Tibial nerve (tissue), 4 donors: ENCODE results near the gene RALY. TPM values are rescaled to one million over a fixed set of nuclear protein-coding genes. Genes with fewer than 3 reads are reported as not detected.

Experiments used
- DNase-seq, 2 donors: peaks; one replicate each; pipeline ENCODE4 v3.0.0-alpha.2; 2019; ENCODE audit warnings: low spot score in 2 of 2
- H3K27ac ChIP-seq, 4 donors: fragments of 200-600 bp; sonication (generic) in 3 of 4; one replicate each; pipeline ENCODE4 v1.5.1; 2017 to 2019; ENCODE audit warnings: mild to moderate bottlenecking in 1 of 4
- H3K27me3 ChIP-seq, 2 donors: fragments of 200-600 bp; sonication (generic) in 1 of 2; one replicate each; pipeline versions ENCODE4 v1.5.1 to v1.6.0; 2017 to 2019
- H3K36me3 ChIP-seq, 3 donors: fragments of 200-600 bp; sonication (generic); one replicate each; pipeline ENCODE4 v1.5.1; 2018 to 2019
- H3K4me1 ChIP-seq, 4 donors: fragments of 200-600 bp; sonication (generic) in 3 of 4; one replicate each; pipeline ENCODE4 v1.5.1; 2017 to 2019
- H3K4me3 ChIP-seq, 4 donors: fragments of 200-600 bp; sonication (generic) in 3 of 4; one replicate each; pipeline ENCODE4 v1.5.1; 2017 to 2019; ENCODE audit warnings: mild to moderate bottlenecking in 1 of 4, moderate library complexity in 1 of 4
- H3K9me3 ChIP-seq, 4 donors: fragments of 200-600 bp; sonication (generic) in 3 of 4; one replicate each; pipeline ENCODE4 v1.5.1; 2017 to 2019
- EP300 ChIP-seq, 2 donors: sonication (generic); formaldehyde crosslinking; IDR thresholded peaks; one replicate each; pipeline ENCODE4 v1.6.1; 2017; ENCODE audit warnings: antibody characterized with exemption in 2 of 2, mild to moderate bottlenecking in 1 of 2
- POLR2A ChIP-seq, 2 donors: fragments of 450-650 bp; IDR thresholded peaks; one replicate each; pipeline ENCODE4 v1.6.1; 2017; ENCODE audit warnings: antibody characterized with exemption in 2 of 2, mild to moderate bottlenecking in 2 of 2, moderate library complexity in 2 of 2
- WGBS, 2 donors: methylation state at CpG; one replicate each; pipeline ENCODE4 v1.1.5; 2018; 5-methylcytosine and 5-hydroxymethylcytosine counted together
- total RNA-seq, 4 donors: library from RNA; depleted of rRNA; stranded (reverse); fragments of >200 nt; gene quantifications; one replicate each; pipeline ENCODE4 v1.1.0, GENCODE V29; 2016
- TF ChIP-seq, protein P1 (sequence below), 5 experiments: fragments of 200-600 bp in 3 of 5; fragments of 450-650 bp in 2 of 5; sonication (generic) in 3 of 5; IDR thresholded peaks; one replicate each; pipeline ENCODE4 v1.5.1; 2016 to 2019; ENCODE audit warnings: antibody characterized with exemption in 5 of 5, mild to moderate bottlenecking in 3 of 5, moderate library complexity in 2 of 5

Gene RALY
- total RNA-seq, 4 donors from 2014 or later = 69.1 to 107 (median 96.4) TPM

DNA sequence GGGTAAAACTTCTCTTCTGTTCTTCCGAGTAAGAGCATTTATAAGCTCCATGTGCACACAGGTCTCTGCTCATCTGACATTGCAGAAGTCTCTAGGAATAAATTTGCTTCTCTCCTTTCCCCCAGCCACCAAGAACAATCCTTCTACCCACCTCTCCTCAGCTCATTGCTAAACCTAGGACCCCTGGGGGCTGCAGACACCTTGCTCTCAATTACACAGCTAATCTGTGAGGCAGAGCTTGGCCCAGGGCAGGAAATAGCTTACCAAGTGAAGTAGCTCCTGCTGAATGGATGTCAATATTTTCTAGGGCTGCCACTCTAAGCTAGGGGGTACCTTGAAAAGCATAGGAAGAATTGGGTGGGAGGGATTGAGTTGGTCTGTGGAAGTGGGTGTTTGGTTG is 74.3 kb downstream of the RALY start:
- no peaks in the 10 kb centered on the region for H3K27me3 ChIP-seq
- H3K4me1 ChIP-seq = peaks cover 0 to 42% (median 17%) of the 10 kb centered on the region in 4 donors
- no peak overlapping the region for H3K4me3 ChIP-seq
- H3K9me3 ChIP-seq = no peaks in the 10 kb centered on the region
- peaks cover 0 to 11% (median 0%) of the 10 kb centered on the region in 3 donors for H3K36me3 ChIP-seq
- TF ChIP-seq POLR2A (IDR thresholded peaks at IDR 0.05) (no peak), EP300 (IDR thresholded peaks at IDR 0.05) (no peak)
- TF ChIP-seq, protein P1, sequence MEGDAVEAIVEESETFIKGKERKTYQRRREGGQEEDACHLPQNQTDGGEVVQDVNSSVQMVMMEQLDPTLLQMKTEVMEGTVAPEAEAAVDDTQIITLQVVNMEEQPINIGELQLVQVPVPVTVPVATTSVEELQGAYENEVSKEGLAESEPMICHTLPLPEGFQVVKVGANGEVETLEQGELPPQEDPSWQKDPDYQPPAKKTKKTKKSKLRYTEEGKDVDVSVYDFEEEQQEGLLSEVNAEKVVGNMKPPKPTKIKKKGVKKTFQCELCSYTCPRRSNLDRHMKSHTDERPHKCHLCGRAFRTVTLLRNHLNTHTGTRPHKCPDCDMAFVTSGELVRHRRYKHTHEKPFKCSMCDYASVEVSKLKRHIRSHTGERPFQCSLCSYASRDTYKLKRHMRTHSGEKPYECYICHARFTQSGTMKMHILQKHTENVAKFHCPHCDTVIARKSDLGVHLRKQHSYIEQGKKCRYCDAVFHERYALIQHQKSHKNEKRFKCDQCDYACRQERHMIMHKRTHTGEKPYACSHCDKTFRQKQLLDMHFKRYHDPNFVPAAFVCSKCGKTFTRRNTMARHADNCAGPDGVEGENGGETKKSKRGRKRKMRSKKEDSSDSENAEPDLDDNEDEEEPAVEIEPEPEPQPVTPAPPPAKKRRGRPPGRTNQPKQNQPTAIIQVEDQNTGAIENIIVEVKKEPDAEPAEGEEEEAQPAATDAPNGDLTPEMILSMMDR (IDR thresholded peaks at IDR 0.05) = no peak
- H3K27ac ChIP-seq = no peak overlapping the region
- 81% methylated on average over 1 of the region's 1 CpG for WGBS, 2 donors
- DNase-seq = no peak

DNA sequence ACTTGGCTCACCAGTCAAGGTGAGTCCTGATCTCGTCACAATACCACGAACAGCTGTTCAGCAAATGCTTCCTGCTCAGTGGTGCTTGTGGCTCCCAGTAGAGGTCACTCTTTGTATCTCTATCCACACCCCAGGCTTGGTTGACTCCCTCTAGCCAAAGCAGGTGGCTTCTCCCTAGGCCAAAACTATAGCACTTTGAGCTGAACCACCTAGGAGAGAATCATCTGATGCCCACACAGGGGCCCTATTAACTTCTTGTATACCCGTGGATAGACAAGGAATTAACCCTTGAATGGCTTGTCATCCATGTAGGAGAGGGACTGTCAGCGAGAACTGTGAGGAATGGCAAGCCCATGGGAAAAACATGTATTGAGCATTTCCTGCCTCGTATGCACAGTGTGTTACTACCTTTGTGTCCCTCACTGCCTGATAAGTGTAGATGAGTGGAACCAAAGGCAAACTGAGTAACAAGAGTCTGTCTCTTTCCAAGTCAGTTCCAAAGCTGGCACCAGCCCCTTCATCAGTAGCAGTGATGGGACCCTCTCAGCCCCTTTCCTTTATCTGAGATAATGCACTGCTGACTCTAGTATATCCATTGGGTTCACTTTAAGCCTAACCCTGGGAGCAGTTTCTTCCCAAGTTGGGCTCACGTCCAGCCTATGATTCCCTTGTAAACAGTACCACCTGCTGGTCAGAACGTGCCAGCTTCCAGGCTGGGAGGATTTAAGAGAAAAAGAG is 75.8 kb downstream of the RALY start:
- 14 to 21% methylated on average over 7 of the region's 7 CpGs for WGBS, 2 donors
- peak overlapping the region in 1 of 4 donors; percentile 43 for H3K27ac ChIP-seq
- no peaks in the 10 kb centered on the region for H3K9me3 ChIP-seq
- H3K4me1 ChIP-seq = peaks cover 0 to 45% (median 17%) of the 10 kb centered on the region in 4 donors
- H3K27me3 ChIP-seq = no peaks in the 10 kb centered on the region
- DNase-seq = peak; percentile 70 to 87
- no peak for TF ChIP-seq POLR2A (IDR thresholded peaks at IDR 0.05)
- TF ChIP-seq, protein P1 (IDR thresholded peaks at IDR 0.05) = peak; percentile 75 to 93 (median 89)
- TF ChIP-seq EP300 (IDR thresholded peaks at IDR 0.05) = peak in 1 of 2 donors; percentile 62
- H3K36me3 ChIP-seq = peaks cover 0 to 26% (median 0%) of the 10 kb centered on the region in 3 donors
- no peak overlapping the region for H3K4me3 ChIP-seq

DNA sequence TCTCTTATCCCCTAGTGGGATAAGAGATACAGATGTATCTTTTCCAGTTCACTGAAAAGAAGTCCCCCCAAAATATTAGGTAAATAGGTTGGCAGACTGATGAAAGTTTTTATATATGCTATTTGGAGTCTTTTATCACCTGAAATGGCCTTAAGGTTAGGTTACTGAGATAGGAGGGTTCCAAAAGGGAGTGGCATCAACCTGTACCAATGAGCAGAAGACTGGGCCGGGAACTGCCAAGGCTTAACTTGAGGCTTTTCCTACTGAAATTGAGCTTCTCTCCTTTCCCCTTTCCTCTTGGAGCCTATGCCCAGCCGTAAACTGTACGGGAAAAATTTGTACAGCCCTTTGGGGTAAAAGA is 76.3 kb downstream of the RALY start:
- Histone ChIP-seq H3K36me3 (peaks cover 0 to 31% (median 0%) of the 10 kb centered on the region in 3 donors), H3K4me1 (peaks cover 0 to 41% (median 17%) of the 10 kb centered on the region in 4 donors), H3K27me3 (no peaks in the 10 kb centered on the region), H3K4me3 (no peak overlapping the region), H3K27ac (no peak overlapping the region), H3K9me3 (no peaks in the 10 kb centered on the region)
- no peak for DNase-seq
- TF ChIP-seq, protein P1 (IDR thresholded peaks at IDR 0.05) = peak in 1 of 5 experiments; percentile 12
- TF ChIP-seq POLR2A (IDR thresholded peaks at IDR 0.05) = no peak
- 75 to 87% methylated on average over 3 of the region's 3 CpGs for WGBS, 2 donors

DNA sequence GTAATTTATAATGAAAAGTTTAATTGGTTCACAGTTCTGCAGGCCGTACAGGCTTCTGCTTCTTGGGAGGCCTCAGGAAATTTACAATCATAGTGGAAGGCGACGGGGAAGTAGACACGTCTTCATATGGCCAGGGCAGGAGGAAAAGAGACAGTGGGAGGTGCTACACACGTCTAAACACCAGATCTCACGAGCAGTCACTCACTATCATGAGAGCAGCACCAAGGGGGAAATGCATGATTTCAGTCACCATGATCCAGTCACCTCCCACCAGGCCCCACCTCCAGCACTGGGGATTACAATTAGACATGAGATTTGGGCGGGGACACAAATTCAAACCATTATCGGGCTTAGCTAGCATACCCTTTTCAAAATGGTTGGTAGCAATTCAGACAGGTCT is 77.1 kb downstream of the RALY start:
- Histone ChIP-seq H3K9me3 (no peaks in the 10 kb centered on the region), H3K4me1 (peaks cover 0 to 33% (median 15%) of the 10 kb centered on the region in 4 donors), H3K27me3 (no peaks in the 10 kb centered on the region), H3K27ac (no peak overlapping the region), H3K36me3 (peaks cover 0 to 39% (median 0%) of the 10 kb centered on the region in 3 donors), H3K4me3 (no peak overlapping the region)
- 73 to 76% methylated on average over 8 of the region's 8 CpGs for WGBS, 2 donors
- TF ChIP-seq, protein P1 (IDR thresholded peaks at IDR 0.05) = no peak
- no peak for TF ChIP-seq EP300 (IDR thresholded peaks at IDR 0.05)
- no peak for TF ChIP-seq POLR2A (IDR thresholded peaks at IDR 0.05)
- DNase-seq = no peak

DNA sequence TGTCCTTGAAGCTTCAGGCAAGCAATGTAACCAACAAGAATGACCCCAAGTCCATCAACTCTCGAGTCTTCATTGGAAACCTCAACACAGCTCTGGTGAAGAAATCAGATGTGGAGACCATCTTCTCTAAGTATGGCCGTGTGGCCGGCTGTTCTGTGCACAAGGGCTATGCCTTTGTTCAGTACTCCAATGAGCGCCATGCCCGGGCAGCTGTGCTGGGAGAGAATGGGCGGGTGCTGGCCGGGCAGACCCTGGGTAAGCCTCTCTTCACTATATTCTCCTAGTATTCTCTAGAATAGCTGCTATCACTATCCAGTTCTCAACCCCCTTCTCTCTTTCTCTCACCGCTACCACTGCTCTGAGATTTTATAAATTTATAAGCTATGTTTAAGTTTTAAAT is 78.4 kb downstream of the RALY start:
- peaks cover 0 to 51% (median 0%) of the 10 kb centered on the region in 3 donors for H3K36me3 ChIP-seq
- TF ChIP-seq EP300 (IDR thresholded peaks at IDR 0.05) (no peak), POLR2A (IDR thresholded peaks at IDR 0.05) (no peak)
- TF ChIP-seq, protein P1 (IDR thresholded peaks at IDR 0.05) = no peak

More for the DNA sequence above, 78.4 kb downstream of the RALY start:
- WGBS, 2 donors = 88 to 90% methylated on average over 8 of the region's 8 CpGs
- no peaks in the 10 kb centered on the region for H3K9me3 ChIP-seq
- DNase-seq = no peak
- no peak overlapping the region for H3K27ac ChIP-seq
- H3K4me1 ChIP-seq = peaks cover 0 to 21% (median 11%) of the 10 kb centered on the region in 4 donors
- H3K4me3 ChIP-seq = no peak overlapping the region
- H3K27me3 ChIP-seq = no peaks in the 10 kb centered on the region
